Left renal cortex interstitium (tissue), 4 donors: ENCODE results near the gene AFMID. TPM values are rescaled to one million over a fixed set of nuclear protein-coding genes. Genes with fewer than 3 reads are reported as not detected.
"Not testable (repeated sequence)": the region's sequence is repeated elsewhere in the genome, so short reads cannot be mapped to it uniquely, and the experiment has no call there.

Experiments
- DNase-seq, 4 donors: peaks; one replicate each; pipeline ENCODE4 v3.0.0-alpha.2; 2013; ENCODE audit warnings: low read depth in 4 of 4, low spot score in 2 of 4, missing footprints in 1 of 4
- polyA plus RNA-seq, 4 donors: library from polyadenylated mRNA; unstranded; fragments of 120-200 nt; gene quantifications; one replicate each; pipeline ENCODE4 v1.2.1, GENCODE V29; 2013; ENCODE audit not compliant: insufficient read length in 4 of 4

The AFMID gene
- polyA plus RNA-seq, 4 donors = 57.0 to 82.0 (median 68.6) TPM

GRCh38 chr17:78151514-78152008 is 35.6 kb upstream of the AFMID start:
- DNase-seq = no peak

DNA sequence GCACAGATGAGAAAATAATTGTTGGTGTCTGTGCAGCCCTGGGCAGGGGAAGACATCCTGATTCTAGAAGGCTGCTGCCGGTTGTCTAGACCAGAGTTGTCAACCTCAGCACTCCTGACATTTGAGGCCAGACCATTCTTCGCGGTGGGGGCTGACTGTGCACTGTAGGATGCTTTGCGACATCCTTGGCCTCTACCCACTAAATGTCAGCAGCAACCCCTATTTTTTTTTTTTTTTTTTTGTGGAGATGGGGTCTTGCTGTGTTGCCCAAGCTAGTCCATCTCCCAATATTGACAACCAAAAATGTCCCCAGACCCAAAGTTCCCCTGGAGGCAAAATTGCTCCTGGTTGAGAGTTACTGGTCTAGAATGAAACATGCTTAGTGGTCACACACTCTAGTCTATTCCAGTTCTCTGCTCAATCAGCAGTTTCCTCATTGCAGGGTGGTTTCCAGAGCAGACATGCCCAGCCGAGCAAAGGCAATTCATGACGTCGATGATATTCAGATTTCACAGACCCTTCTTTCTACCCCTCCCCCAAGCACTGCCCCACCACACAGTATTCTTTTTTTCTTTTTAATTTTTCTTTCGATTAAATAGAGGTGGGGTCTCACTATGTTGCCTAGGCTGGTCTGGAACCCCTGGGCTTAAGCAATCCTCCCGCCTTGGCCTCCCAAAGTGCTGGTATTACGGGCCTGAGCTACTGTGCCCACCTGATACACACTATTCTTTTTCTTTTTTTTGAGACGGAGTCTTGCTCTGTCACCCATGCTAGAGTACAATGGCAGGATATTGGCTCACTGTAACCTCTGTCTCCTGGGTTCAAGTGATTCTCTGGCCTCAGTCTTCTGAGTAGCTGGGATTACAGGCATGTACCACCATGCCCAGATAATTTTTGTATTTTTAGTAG is 32.0 kb upstream of the AFMID start:
- no peak for DNase-seq

GRCh38 chr17:78159575-78160158 is 27.5 kb upstream of the AFMID start:
- DNase-seq = no peak

DNA sequence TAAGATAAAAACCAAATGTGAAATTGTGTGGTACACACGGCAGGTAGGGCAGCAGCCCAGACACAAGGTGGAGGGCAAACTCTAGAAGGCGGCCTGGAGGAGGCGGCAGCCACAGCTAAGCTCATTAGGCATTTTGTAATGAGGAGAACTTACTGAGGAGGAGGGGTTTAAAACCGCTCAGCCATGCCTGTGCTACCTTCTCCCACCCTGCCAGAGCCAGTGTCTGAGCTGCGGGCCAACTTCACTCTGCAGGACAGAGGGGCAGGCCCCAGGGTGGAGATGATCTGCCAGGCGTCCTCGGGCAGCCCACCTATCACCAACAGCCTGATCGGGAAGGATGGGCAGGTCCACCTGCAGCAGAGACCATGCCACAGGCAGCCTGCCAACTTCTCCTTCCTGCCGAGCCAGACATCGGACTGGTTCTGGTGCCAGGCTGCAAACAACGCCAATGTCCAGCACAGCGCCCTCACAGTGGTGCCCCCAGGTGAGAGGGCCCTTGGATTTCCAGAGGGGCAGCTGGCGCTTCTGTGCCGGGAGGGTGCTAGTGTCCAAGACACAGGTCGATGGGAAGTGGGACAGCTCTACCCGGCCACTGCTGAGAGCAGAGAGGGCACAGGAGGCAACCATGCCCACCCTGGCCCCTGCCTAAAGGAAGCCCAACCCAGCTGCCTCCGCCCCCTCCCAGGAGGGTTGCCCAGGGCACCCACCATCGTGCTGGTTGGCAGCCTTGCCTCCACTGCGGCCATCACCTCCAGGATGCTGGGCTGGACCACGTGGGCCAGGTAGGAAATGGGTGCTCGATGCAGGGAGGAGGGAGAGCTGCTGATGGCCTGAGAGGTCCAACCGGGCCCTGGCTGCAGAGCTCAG is 23.0 kb upstream of the AFMID start:
- no peak for DNase-seq

- no peak for DNase-seq
Measured at GRCh38 chr17:78164748-78165607, 22.2 kb upstream of the AFMID start.

DNA sequence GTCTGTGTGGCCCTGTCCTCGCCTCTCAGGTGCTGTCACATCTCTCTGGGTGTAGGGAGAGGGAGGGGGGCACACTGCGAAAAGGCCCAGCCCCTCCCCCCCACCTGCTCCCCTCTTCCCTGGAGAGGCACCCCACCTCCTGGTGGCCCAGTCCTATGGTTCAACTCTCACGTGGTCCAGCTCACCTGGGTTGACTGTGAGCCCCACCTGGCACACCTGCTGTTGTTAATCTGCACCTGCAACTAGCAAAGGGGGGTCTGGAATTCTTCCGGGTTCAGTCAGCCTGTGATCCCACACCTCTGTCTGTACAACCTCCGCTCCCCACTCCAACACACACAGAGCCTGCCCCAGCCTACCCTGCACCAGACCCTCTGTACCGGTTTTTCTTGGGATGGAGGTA is 20.7 kb upstream of the AFMID start:
- DNase-seq = no peak

DNA sequence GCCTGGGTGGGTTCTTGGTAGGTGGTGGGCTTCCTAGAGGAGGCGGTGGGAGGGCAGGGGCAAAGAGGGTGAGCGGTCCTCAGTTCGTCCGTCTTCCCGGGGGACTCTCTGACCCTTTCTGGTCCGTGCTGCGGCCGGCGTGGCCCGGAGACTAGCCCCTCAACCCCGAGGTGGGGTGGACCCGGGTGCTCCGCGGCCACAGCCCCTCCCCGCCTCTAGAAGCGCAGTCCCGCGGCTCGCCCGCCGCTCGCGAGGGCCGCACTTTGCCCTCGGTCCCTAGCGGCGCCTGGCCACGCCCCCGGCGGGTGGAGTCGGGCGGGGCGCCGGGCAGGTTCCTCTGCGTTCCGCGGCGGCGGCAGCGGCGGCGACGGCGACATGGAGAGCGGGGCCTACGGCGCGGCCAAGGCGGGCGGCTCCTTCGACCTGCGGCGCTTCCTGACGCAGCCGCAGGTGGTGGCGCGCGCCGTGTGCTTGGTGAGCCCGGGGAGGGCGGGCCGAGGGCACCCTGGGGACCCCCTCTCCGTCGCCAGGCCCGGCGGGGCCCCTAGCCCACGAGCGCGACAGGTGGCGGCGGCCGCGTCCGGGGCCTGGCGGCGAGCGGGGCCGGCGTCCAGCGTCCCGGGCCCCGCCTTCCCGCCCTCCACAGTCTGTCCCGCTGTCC is 18.8 kb upstream of the AFMID start, which contains the start of gene SYNGR2:
TSS of gene SYNGR2 (plus strand) at position 340 of the 661 bp plus-strand sequence. CDS start at position 376, 36 bp downstream.
- DNase-seq = no peak

- no peak for DNase-seq
Measured at GRCh38 chr17:78168903-78169793, 18.0 kb upstream of the AFMID start.

DNA sequence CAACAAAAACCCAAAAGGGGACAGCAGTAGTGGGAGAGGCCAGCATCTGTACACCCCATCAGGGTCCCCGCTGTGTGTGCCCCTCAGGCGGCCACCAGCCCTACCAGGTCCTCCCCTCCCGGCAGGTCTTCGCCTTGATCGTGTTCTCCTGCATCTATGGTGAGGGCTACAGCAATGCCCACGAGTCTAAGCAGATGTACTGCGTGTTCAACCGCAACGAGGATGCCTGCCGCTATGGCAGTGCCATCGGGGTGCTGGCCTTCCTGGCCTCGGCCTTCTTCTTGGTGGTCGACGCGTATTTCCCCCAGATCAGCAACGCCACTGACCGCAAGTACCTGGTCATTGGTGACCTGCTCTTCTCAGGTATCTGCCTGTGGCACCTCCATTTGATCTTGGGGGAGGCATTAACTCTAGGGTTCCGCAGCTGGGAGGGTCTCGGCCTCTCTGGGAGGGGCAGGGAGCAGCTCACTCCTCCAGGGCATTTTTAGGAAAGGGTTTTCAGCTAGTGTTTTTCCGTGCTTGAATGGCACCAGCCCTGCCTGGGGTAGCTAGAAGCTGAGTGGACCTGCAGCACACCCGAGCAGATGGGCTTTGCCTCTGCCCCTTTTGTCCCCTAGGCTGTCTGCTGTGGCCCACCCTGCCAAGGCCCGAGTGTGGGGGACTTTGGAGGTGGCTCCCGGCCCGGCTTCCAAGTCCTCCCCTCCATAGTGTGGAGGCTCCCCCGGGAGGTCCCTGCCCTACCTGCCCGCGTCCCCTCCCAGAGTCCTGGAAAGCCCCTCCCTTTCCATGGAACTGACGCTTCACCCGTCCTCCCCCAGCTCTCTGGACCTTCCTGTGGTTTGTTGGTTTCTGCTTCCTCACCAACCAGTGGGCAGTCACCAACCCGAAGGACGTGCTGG is 16.2 kb upstream of the AFMID start:
- no peak for DNase-seq

- DNase-seq = not testable (repeated sequence)
Measured at GRCh38 chr17:78171591-78172248, 15.4 kb upstream of the AFMID start.

DNA sequence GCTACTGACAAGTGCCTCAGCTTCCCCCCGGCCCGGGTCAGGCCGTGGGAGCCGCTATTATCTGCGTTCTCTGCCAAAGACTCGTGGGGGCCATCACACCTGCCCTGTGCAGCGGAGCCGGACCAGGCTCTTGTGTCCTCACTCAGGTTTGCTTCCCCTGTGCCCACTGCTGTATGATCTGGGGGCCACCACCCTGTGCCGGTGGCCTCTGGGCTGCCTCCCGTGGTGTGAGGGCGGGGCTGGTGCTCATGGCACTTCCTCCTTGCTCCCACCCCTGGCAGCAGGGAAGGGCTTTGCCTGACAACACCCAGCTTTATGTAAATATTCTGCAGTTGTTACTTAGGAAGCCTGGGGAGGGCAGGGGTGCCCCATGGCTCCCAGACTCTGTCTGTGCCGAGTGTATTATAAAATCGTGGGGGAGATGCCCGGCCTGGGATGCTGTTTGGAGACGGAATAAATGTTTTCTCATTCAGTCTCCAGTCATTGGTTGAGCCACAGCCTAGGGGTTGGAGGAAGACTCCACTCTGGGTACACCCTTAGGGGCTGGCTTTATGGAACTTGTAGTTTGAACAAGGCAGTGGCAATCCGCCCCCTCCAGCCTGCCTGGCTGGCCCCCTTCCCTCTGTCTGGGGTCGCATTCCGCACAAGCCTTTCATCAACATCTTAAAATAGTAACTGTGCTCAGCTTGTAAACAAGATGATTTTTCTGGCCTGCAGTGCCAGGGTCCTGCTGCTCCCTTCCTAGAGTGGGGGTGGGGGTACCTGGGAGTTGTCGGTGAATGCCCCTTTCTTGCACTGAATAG is 14.7 kb upstream of the AFMID start:
- no peak for DNase-seq

- DNase-seq = no peak
Measured at GRCh38 chr17:78173097-78173715, 14.0 kb upstream of the AFMID start.

DNA sequence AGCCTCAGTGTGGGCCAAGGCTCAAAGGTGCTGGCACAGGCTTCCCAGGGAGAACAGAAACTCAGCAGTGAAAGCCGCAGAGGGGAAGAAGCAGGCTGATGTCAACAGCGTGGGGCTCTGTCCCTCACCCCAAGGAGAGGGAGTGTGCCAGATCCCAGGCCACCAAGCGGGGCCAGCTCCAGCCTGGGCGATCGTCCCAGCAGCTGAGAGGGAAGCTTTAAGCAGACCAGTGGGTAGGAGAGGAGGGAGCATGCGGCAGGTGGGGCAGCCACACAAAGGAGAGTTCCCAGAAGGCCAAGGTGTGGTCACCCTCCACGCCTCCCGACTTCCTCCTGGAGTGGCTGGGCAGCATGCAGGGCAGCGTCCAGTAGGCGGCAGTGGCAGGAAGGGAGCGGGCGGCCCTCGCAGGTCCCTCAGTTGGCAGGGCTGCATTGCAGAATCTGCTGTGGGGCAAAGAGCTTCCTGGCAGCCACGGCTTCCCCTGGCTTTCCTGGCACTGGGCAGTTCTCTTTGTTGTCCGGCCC is 12.8 kb upstream of the AFMID start:
- DNase-seq = no peak

DNA sequence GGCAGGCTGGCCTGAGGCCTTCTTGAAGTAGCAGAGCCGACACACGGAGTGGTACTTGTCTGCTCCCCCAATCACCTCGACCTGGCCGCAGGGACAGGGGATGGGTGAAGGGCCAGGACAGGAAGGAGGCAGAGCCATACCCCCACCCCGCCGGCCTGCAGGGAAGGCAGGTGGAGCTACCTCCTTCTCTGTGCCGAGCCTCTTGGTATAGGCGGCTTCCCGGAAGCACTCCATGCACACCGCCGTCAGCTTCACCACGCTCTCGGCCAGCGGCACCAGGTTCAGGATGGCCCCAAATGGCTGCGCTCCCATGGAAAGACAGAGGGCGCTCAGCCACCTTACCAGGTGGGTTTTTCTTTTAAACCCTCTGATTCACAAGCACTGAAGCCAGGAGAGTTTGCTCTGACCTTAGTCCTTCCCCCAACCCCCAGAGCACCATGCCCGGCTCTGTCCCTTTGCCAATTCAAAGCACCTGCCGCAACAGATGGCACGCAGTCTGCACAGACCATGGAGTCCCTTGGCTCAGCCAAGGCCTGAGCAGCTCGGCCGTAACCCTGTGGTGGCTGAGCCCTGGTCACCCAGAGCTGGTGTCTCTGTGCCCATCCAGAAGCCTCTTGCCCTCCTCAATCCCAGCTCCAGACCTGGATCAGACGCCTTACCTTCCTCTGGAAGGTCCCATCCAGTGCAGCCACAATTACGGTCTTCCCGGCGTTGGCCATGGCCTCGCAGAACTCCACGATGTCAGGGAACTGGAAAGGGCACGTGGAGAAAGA is 12.1 kb upstream of the AFMID start:
- DNase-seq = no peak

- no peak for DNase-seq
Measured at GRCh38 chr17:78175643-78175981, 11.6 kb upstream of the AFMID start.
